Measurements from ENCODE around the gene MOG. TPM values are rescaled to one million over a fixed set of nuclear protein-coding genes. Genes with fewer than 3 reads are reported as not detected.
"Not testable (repeated sequence)": the region's sequence is repeated elsewhere in the genome, so short reads cannot be mapped to it uniquely, and the experiment has no call there.

The MOG gene
- total RNA-seq, 4 donors from 2014 or later, result not detected

GRCh38 chr6:29653452-29654038 is 3.3 kb upstream of the MOG start:
- TF ChIP-seq, protein P1, sequence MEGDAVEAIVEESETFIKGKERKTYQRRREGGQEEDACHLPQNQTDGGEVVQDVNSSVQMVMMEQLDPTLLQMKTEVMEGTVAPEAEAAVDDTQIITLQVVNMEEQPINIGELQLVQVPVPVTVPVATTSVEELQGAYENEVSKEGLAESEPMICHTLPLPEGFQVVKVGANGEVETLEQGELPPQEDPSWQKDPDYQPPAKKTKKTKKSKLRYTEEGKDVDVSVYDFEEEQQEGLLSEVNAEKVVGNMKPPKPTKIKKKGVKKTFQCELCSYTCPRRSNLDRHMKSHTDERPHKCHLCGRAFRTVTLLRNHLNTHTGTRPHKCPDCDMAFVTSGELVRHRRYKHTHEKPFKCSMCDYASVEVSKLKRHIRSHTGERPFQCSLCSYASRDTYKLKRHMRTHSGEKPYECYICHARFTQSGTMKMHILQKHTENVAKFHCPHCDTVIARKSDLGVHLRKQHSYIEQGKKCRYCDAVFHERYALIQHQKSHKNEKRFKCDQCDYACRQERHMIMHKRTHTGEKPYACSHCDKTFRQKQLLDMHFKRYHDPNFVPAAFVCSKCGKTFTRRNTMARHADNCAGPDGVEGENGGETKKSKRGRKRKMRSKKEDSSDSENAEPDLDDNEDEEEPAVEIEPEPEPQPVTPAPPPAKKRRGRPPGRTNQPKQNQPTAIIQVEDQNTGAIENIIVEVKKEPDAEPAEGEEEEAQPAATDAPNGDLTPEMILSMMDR (IDR thresholded peaks at IDR 0.05), result no peak
- DNase-seq (ENCODE audit: low spot score), result no peak
- no peak for ATAC-seq (ENCODE audit: low FRiP score)

- ATAC-seq (ENCODE audit: low FRiP score), result no peak
- TF ChIP-seq, protein P1 (IDR thresholded peaks at IDR 0.05), result no peak
- DNase-seq (ENCODE audit: low spot score), result no peak
Observed at GRCh38 chr6:29655658-29656057, 1.2 kb upstream of the MOG start.

GRCh38 chr6:29656157-29656556 is 735 bp upstream of the MOG start:
- ATAC-seq (ENCODE audit: low FRiP score) (no peak), DNase-seq (ENCODE audit: low spot score) (no peak)
- TF ChIP-seq, protein P1 (IDR thresholded peaks at IDR 0.05), result no peak

DNA sequence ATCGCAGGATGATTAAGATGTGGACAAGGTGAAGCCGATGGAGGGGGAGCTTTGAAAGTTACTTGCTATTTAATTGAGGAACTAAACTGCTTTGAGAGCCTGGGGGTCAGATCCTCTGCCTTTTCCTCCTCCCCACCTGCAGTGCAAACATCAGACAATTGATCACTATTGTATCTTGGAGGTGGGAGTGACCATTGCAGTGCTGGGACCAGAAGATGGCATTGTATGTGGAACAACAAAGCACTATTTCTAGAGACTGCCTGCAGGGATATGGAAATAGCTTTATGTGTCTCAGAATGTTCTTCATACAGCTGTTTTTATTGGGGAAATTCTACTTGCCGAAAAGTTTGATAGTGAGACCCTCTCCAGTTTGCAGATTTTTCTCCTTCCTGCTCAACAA is 4.2 kb downstream of the MOG start:
- TF ChIP-seq, protein P1 (IDR thresholded peaks at IDR 0.05), result no peak
- ATAC-seq (ENCODE audit: low FRiP score), result no peak
- DNase-seq (ENCODE audit: low spot score), result no peak

DNA sequence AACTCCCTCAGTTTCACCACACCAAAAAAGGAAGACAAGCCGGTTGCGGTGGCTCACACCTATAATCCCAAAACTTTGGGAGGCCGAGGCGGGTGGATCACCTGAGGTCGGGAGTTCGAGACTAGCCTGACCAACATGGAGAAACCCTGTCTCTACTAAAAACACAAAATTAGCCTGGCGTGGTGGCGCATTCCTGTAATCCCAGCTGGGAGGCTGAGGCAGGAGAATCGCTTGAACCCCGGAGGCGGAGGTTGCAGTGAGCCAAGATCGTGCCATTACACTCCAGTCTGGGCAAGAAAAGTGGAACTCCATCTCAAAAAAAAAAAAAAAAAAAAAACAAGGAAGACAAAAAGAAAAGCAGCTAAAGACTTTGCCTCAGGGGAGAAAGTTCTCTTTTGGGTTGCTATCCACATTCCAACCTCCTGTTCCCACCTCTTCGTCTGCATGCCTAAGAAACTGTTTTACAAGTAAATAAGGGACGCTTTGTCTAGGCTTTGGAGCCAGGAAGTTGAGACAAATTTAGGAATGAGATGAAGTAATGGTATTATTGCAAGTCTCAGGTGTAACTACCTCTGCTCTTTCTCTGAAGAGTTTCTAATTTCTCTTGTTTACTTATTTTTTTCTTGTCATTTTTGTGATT is 4.7 kb downstream of the MOG start:
- DNase-seq (ENCODE audit: low spot score); ATAC-seq (ENCODE audit: low FRiP score): not testable (repeated sequence)

- ATAC-seq (ENCODE audit: low FRiP score) (no peak), DNase-seq (ENCODE audit: low spot score) (no peak)
- TF ChIP-seq, protein P1 (IDR thresholded peaks at IDR 0.05), result no peak
Observed at GRCh38 chr6:29663300-29664042, 6.6 kb downstream of the MOG start.

DNA sequence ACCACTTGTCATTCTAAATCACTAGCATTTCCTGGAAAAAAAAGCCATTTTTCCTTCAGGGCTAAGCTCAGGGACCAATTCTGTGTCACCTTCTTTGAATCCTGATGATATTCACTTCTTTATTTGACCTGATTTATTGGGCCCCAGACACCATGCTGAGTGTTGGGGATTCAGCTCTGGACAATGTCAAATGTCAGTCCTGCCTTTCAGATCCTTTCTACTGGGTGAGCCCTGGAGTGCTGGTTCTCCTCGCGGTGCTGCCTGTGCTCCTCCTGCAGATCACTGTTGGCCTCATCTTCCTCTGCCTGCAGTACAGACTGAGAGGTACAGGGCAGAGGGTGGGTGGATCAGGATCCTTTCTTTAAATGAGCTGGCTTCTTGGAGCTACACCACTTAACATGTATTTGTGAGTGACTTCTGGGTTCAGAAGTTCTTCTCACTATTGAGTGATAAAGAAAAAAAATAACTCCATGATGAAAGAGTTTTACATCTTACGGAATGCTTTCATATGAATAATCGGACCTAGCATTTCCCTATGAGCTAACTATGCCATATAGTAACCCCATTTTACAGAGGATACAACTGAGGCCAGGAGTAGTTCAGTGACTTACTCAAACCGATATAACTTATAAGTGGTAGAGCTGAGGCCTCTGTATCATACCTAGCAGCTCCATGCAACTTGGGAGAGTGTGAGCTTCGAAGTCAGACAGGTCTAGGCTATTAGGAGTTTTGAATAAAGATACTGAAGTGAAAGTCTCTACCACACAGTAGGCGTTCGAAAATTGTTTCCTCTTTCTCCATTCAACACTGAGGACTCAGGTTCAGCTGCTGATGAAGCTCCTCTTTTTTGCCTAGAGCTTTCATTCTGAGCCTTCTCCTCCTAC is 9.3 kb downstream of the MOG start:
- ATAC-seq (ENCODE audit: low FRiP score), result no peak
- DNase-seq (ENCODE audit: low spot score), result no peak
- TF ChIP-seq, protein P1 (IDR thresholded peaks at IDR 0.05), result no peak

Data from omental fat pad (tissue), 4 donors.